SJCRH30 (cell line): ENCODE measurements around the gene FARS2. TPM values are rescaled to one million over a fixed set of nuclear protein-coding genes. Genes with fewer than 3 reads are reported as not detected.
A peak's percentile ranks its signal among the peaks of the same experiment; 100 is the strongest.

Source experiments
- DNase-seq, 2 experiments: peaks; one replicate each; pipeline ENCODE4 v3.0.0-alpha.2; 2015 to 2020
- H3K27ac ChIP-seq: fragments of 250-450 bp; sonication (Bioruptor Pico); 2 replicates; pipeline ENCODE4 v1.5.1; 2020; ENCODE audit warnings: mild to moderate bottlenecking, moderate library complexity
- H3K27me3 ChIP-seq: fragments of 250-450 bp; sonication (Bioruptor Pico); 2 replicates; pipeline ENCODE4 v1.5.1; 2020; ENCODE audit warnings: mild to moderate bottlenecking, moderate library complexity
- H3K36me3 ChIP-seq: fragments of 250-450 bp; sonication (Bioruptor Pico); 2 replicates; pipeline ENCODE4 v1.5.1; 2020; ENCODE audit warnings: mild to moderate bottlenecking, moderate library complexity
- H3K4me1 ChIP-seq: fragments of 250-450 bp; sonication (Bioruptor Pico); 2 replicates; pipeline ENCODE4 v1.5.1; 2020; ENCODE audit warnings: mild to moderate bottlenecking, moderate library complexity
- H3K4me3 ChIP-seq: fragments of 250-450 bp; sonication (Bioruptor Pico); 2 replicates; pipeline ENCODE4 v1.5.1; 2020; ENCODE audit warnings: mild to moderate bottlenecking, moderate library complexity
- H3K9me3 ChIP-seq: fragments of 250-450 bp; sonication (Bioruptor Pico); replicated peaks from 2 replicates; pipeline ENCODE4 v1.5.1; 2020; ENCODE audit warnings: mild to moderate bottlenecking, moderate library complexity
- total RNA-seq: library from RNA; depleted of rRNA; stranded (reverse); fragments of >200 nt; shearing (Covaris generic); gene quantifications from 2 replicates; pipeline ENCODE4 v1.2.3, GENCODE V29; 2014

Gene FARS2
- total RNA-seq, 1 experiment from 2014 or later, result 10.5 TPM

DNA sequence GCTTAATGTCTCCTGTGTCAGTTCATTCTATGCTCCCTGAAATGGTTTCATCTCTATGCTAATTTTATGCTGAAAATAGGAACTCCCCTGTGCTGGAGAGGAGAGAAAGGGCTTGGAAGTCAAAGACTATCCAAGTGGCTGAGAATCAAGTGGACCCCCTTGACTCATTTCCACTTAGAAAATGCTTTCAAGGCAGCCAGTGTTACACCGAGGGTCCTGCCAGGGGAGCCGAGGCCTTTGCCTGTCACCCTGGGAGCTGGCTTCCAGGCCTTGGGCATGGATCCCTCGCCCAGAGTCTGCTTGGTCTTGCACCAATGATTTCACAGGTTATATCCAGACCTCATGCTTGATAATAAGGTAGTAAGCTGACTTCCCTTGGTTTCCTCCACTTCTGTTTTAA is 402.8 kb downstream of the FARS2 start:
- no peak overlapping the region for H3K27ac ChIP-seq
- no peak overlapping the region for H3K4me3 ChIP-seq
- DNase-seq, result no peak
- peaks cover 4% of the 10 kb centered on the region; the same call in 1 of the 2 replicates for H3K4me1 ChIP-seq
- H3K9me3 ChIP-seq, result no peaks in the 10 kb centered on the region
- H3K36me3 ChIP-seq, result no peaks in the 10 kb centered on the region
- no peaks in the 10 kb centered on the region for H3K27me3 ChIP-seq

GRCh38 chr6:5665173-5665572 is 403.9 kb downstream of the FARS2 start:
- H3K36me3 ChIP-seq, result no peaks in the 10 kb centered on the region
- no peaks in the 10 kb centered on the region for H3K9me3 ChIP-seq
- no peak overlapping the region for H3K27ac ChIP-seq
- no peak overlapping the region for H3K4me3 ChIP-seq
- no peaks in the 10 kb centered on the region for H3K27me3 ChIP-seq
- peaks cover 4% of the 10 kb centered on the region; the same call in 1 of the 2 replicates for H3K4me1 ChIP-seq
- no peak for DNase-seq

GRCh38 chr6:5665667-5666066 is 404.4 kb downstream of the FARS2 start:
- Histone ChIP-seq H3K27ac (no peak overlapping the region), H3K4me1 (peaks cover 4% of the 10 kb centered on the region; the same call in 1 of the 2 replicates)

DNA sequence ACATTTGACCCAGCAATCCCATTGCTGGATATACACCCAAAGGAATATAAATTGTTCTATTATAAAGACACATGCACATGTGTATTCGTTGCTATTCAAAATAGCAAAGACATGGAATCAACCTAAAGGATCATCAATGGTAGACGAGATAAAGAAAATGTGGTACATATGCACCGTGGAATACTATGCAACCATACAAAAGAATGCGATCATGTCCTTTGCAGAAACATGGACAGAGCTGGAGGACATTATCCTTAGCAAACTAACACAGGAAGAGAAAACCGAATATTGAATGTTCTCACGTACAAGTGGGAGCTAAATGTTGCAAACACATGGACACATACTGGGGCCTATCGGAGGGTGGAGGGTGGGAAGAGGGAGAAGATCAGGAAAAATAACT is 405.4 kb downstream of the FARS2 start:
- Histone ChIP-seq H3K36me3 (no peaks in the 10 kb centered on the region), H3K4me1 (peaks cover 4% of the 10 kb centered on the region; the same call in 1 of the 2 replicates), H3K27me3 (no peaks in the 10 kb centered on the region), H3K9me3 (no peaks in the 10 kb centered on the region), H3K27ac (no peak overlapping the region), H3K4me3 (no peak overlapping the region)
- no peak for DNase-seq

More at GRCh38 chr6:5665667-5666066, 404.4 kb downstream of the FARS2 start:
- Histone ChIP-seq H3K27me3 (no peaks in the 10 kb centered on the region), H3K9me3 (no peaks in the 10 kb centered on the region), H3K36me3 (no peaks in the 10 kb centered on the region), H3K4me3 (no peak overlapping the region)
- no peak for DNase-seq

DNA sequence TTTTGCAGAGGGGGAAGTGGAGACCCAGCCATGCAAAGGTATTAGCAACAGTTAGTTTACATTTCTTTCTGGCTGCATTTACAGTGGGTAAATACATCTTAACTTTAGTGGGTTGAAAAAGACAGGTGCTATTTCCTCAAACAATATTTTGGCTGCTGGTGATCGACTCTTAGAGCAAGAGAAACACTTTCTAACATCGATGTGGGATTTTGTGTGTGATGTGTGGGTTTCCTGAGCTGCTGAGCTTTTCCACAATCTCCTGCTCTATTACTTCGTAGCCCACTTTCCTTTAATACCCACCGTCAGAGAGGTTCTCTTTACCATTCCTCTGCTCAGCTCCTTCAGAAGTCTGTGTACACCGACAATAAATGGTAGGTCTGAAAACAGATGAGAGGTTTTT is 406.4 kb downstream of the FARS2 start:
- H3K27ac ChIP-seq, result no peak overlapping the region
- H3K4me3 ChIP-seq, result no peak overlapping the region
- H3K4me1 ChIP-seq, result peaks cover 6% of the 10 kb centered on the region; the same call in 1 of the 2 replicates
- no peaks in the 10 kb centered on the region for H3K9me3 ChIP-seq
- H3K36me3 ChIP-seq, result no peaks in the 10 kb centered on the region
- DNase-seq, result peak in 1 of 2 experiments; percentile 23
- H3K27me3 ChIP-seq, result no peaks in the 10 kb centered on the region

DNA sequence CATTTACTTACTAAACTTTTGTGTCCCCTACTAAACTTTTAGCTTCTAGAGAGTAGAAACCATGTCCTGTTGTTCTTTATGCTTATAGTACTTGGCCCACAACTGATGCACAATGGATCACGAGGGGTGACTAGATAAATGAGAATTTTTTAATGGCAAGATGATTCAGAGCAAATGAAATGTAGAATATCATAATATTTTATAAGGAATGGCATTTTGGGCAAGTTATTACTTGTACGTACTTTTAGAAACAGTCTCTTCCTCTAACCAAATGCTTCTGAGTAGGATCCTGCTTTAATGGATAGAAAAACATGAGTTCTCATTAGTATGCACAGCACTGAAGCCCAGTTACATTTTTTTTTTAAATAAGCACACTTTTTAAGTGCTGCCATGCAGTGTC is 409.1 kb downstream of the FARS2 start:
- no peak overlapping the region for H3K27ac ChIP-seq
- no peak for DNase-seq
- no peaks in the 10 kb centered on the region for H3K9me3 ChIP-seq

GRCh38 chr6:5670811-5671561 is 409.7 kb downstream of the FARS2 start:
- peaks cover 7% of the 10 kb centered on the region; the same call in 1 of the 2 replicates for H3K4me1 ChIP-seq
- H3K9me3 ChIP-seq, result no peaks in the 10 kb centered on the region
- no peak overlapping the region for H3K27ac ChIP-seq
- H3K27me3 ChIP-seq, result no peaks in the 10 kb centered on the region
- H3K36me3 ChIP-seq, result no peaks in the 10 kb centered on the region
- no peak overlapping the region for H3K4me3 ChIP-seq
- DNase-seq, result no peak

More for the DNA sequence above, 409.1 kb downstream of the FARS2 start:
- peaks cover 7% of the 10 kb centered on the region; the same call in 1 of the 2 replicates for H3K4me1 ChIP-seq
- H3K4me3 ChIP-seq, result no peak overlapping the region
- no peaks in the 10 kb centered on the region for H3K36me3 ChIP-seq
- no peaks in the 10 kb centered on the region for H3K27me3 ChIP-seq

DNA sequence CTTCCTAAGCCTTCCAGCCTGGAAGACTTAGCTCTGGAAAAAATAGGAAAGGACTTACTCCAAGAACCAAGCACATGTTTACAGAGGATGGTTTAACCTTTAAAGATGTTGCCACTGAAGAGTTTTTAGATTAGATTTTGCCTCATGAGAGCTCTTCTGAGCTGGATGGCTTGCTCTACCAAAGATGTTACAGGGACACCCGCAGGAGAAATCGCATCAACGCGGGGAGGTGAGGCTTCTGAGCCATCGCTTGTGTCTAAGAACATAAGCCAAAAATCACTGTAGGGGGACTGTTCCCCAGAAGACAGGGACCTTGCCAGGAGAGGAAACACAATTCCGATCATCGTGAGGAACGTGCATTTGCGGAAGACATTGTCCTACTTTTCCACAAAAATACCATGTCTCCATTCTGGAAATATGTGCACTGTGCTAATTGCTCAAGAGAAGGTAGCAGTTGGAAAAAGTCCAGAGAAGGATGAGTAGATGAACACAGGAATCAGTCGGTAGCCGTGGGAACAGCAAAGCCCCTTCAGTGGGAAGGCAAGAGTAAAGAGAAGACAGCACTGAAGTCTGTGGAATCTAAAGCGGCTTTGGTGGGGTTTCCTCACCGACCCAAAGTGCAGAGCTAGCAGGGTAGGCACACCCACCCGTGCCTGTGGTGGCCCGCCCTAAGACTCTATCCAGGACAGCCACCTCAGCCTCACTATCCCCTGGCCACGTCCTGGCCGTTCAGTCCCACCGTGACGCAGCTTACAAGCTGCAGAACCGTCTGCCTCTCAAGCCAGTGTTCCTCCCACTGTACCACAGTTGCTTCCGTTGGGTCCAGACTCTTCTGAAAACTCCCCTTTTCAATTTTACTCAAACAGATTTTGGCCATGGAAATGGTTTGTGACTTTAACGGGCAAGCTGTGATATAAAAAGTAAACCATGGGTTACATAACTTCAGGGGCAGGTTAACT is 410.6 kb downstream of the FARS2 start:
- no peaks in the 10 kb centered on the region for H3K9me3 ChIP-seq
- H3K27ac ChIP-seq, result no peak overlapping the region
- no peak for DNase-seq
- H3K27me3 ChIP-seq, result no peaks in the 10 kb centered on the region
- H3K4me1 ChIP-seq, result peaks cover 7% of the 10 kb centered on the region; the same call in 1 of the 2 replicates
- H3K4me3 ChIP-seq, result no peak overlapping the region
- no peaks in the 10 kb centered on the region for H3K36me3 ChIP-seq

DNA sequence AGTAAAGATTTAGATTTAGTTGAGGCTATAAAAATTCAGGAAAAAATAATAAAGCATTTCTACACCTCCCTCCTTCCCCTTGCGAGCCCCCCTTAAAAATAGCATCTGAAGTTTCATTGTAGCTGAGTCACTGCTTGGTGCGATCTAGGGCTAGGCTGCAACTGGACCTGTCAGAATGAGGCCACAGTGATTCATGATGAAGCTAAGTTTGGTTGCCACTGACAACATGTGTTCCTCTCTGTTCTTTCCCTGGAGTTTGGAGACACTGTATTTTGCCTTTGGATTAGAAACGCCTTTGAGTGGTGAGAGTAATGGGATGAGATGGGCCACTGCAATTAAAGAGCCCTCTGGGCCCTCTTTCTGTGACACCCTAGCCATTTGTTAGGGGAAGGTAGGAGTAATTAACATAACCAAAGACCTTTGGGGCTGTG is 411.3 kb downstream of the FARS2 start:
- no peak overlapping the region for H3K4me3 ChIP-seq
- H3K27me3 ChIP-seq, result no peaks in the 10 kb centered on the region
- H3K4me1 ChIP-seq, result peaks cover 6% of the 10 kb centered on the region; the same call in 1 of the 2 replicates
- H3K36me3 ChIP-seq, result no peaks in the 10 kb centered on the region
- no peaks in the 10 kb centered on the region for H3K9me3 ChIP-seq
- peak in 1 of 2 experiments; percentile 31 for DNase-seq
- H3K27ac ChIP-seq, result no peak overlapping the region

GRCh38 chr6:5673019-5673790 is 411.9 kb downstream of the FARS2 start:
- H3K36me3 ChIP-seq, result no peaks in the 10 kb centered on the region
- peak in 1 of 2 experiments; percentile 38 for DNase-seq
- H3K27ac ChIP-seq, result no peak overlapping the region
- no peaks in the 10 kb centered on the region for H3K9me3 ChIP-seq
- no peaks in the 10 kb centered on the region for H3K27me3 ChIP-seq
- peaks cover 3% of the 10 kb centered on the region; the same call in 1 of the 2 replicates for H3K4me1 ChIP-seq
- no peak overlapping the region for H3K4me3 ChIP-seq

DNA sequence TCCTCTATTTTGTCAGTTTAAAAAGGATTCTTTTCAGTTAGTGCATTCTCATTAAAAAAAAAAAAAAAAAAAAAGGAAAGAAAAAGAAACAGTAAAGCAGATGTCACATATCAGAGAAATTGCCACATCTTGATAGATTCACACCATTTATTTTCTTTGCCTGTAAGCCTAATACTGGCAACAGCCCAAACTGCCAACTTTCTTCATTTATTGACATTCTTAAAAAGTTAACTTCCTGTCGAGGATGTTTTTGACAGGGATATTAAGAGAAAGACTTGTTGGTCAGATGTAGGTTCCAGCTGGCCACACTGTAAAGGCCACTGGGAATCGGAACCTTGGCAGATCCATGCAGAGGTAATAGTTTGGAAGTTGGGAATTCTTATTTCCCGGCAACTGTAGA is 412.8 kb downstream of the FARS2 start:
- Histone ChIP-seq H3K4me1 (peaks cover 3% of the 10 kb centered on the region; the same call in 1 of the 2 replicates), H3K9me3 (no peaks in the 10 kb centered on the region), H3K36me3 (no peaks in the 10 kb centered on the region), H3K4me3 (no peak overlapping the region), H3K27ac (no peak overlapping the region), H3K27me3 (no peaks in the 10 kb centered on the region)
- no peak for DNase-seq

- H3K4me1 ChIP-seq, result peaks cover 3% of the 10 kb centered on the region; the same call in 1 of the 2 replicates
- H3K4me3 ChIP-seq, result no peak overlapping the region
- DNase-seq, result no peak
- no peak overlapping the region for H3K27ac ChIP-seq
- H3K9me3 ChIP-seq, result no peaks in the 10 kb centered on the region
- H3K27me3 ChIP-seq, result no peaks in the 10 kb centered on the region
- H3K36me3 ChIP-seq, result no peaks in the 10 kb centered on the region
These were observed 413.4 kb downstream of the FARS2 start for GRCh38 chr6:5674721-5675120.

GRCh38 chr6:5676701-5677100 is 415.4 kb downstream of the FARS2 start:
- H3K9me3 ChIP-seq, result no peaks in the 10 kb centered on the region
- DNase-seq, result no peak
- no peak overlapping the region for H3K27ac ChIP-seq
- no peak overlapping the region for H3K4me3 ChIP-seq
- H3K36me3 ChIP-seq, result no peaks in the 10 kb centered on the region
- peaks cover 3% of the 10 kb centered on the region; the same call in 1 of the 2 replicates for H3K4me1 ChIP-seq
- H3K27me3 ChIP-seq, result no peaks in the 10 kb centered on the region
